ENCODE results near the gene PDXK.

PDXK gene

GRCh38 chr21:43811262-43812105, 92.6 kb downstream of the PDXK start:
- no peaks in the 10 kb centered on the region for H3K9me3 ChIP-seq
- no peak for DNase-seq
- no peak overlapping the region for H3K4me3 ChIP-seq (ENCODE audit: low read depth, low read length)
- H3K27me3 ChIP-seq: no peaks in the 10 kb centered on the region
- H3K4me1 ChIP-seq: peaks cover 6% of the 10 kb centered on the region
- TF ChIP-seq CTCF (IDR thresholded peaks at IDR 0.05; ENCODE audit: low read depth, low read length): no peak
- H3K36me3 ChIP-seq: no peaks in the 10 kb centered on the region

All from BE2C (cell line).